Heart left ventricle (tissue), 13 donors: Measurements from ENCODE around the gene MRPS18A.

Experiments used
- POLR2A ChIP-seq, 2 donors: fragments of 450-650 bp; IDR thresholded peaks; one replicate each; pipeline ENCODE4 v1.6.1; 2017; ENCODE audit warnings: antibody characterized with exemption in 2 of 2, mild to moderate bottlenecking in 2 of 2, moderate library complexity in 2 of 2
- TF ChIP-seq, protein P1 (sequence below), 12 donors: fragments of 200-600 bp; sonication (generic) in 4 of 12; IDR thresholded peaks; one replicate each; pipeline versions ENCODE4 v1.5.0 to v1.8.0; 2018 to 2022; ENCODE audit warnings: antibody characterized with exemption in 12 of 12, mild to moderate bottlenecking in 5 of 12
- donor health status: ischemic (EF 13 %, LVEDD 7.1; RV severe dilation, severe dysfunction).
- donor health status: DM: no; HTN: yes; CAD: no.
- donor health status: DM: no; HTN: no; CAD: no.
- donor health status: ischemic (EF 25% LVEDD 6.9; RV normal size, moderate dysfunction).
- donor health status: ischemic (EF 25% LVEDD 5.7; RV mildly dilated, moderate dysfunction).
- donor health status: ischemic (EF 35%, LVEDD 5.7; RV mildly dilated, moderate dysfunction).
- donor health status: nonischemic (EF 11% LVEDD 7.7; RV severe dilation, severe dysfunction).
- donor health status: DM: yes; HTN: yes; CAD: no.
- donor health status: PGD.
- donor health status: ischemic (EF 29% LVEDD 5.4; RV normal size, mild dysfunction).
- donor health status: nonischemic (EF 23%, LVEDD 6.1; RV moderate dilation, normal function).

- TF ChIP-seq POLR2A (IDR thresholded peaks at IDR 0.05), result no peak
- TF ChIP-seq, protein P1, sequence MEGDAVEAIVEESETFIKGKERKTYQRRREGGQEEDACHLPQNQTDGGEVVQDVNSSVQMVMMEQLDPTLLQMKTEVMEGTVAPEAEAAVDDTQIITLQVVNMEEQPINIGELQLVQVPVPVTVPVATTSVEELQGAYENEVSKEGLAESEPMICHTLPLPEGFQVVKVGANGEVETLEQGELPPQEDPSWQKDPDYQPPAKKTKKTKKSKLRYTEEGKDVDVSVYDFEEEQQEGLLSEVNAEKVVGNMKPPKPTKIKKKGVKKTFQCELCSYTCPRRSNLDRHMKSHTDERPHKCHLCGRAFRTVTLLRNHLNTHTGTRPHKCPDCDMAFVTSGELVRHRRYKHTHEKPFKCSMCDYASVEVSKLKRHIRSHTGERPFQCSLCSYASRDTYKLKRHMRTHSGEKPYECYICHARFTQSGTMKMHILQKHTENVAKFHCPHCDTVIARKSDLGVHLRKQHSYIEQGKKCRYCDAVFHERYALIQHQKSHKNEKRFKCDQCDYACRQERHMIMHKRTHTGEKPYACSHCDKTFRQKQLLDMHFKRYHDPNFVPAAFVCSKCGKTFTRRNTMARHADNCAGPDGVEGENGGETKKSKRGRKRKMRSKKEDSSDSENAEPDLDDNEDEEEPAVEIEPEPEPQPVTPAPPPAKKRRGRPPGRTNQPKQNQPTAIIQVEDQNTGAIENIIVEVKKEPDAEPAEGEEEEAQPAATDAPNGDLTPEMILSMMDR (IDR thresholded peaks at IDR 0.05), result no peak
Observed at GRCh38 chr6:43679057-43679456, 8.5 kb downstream of the MRPS18A start.
